A549 (cell line): Measurements from ENCODE around the gene ANKRD40.

Source experiments
- CEBPB ChIP-seq, 2 experiments: fragments of >200 bp in 1 of 2; sonication (Bioruptor Twin) in 1 of 2; formaldehyde crosslinking in 1 of 2; IDR thresholded peaks; 2 replicates each; pipeline ENCODE4 v1.6.1; 2012 to 2016
- CHD2 ChIP-seq: fragments of 150-350 bp; IDR thresholded peaks from 2 replicates; pipeline ENCODE4 v1.6.1; 2014; ENCODE audit warnings: low read length; ENCODE audit not compliant: partially characterized antibody
- HDAC2 ChIP-seq: fragments of 200-600 bp; sonication (generic); IDR thresholded peaks from 2 replicates; pipeline ENCODE4 v1.6.1; 2016
- KDM1A ChIP-seq: fragments of 200-600 bp; sonication (generic); IDR thresholded peaks from 2 replicates; pipeline ENCODE4 v1.6.1; 2016; ENCODE audit warnings: low read depth, mild to moderate bottlenecking
- POLR2A ChIP-seq: IDR thresholded peaks from 2 replicates; pipeline ENCODE4 v1.6.1; 2012; ENCODE audit warnings: mild to moderate bottlenecking, low read length
- POLR2AphosphoS2 ChIP-seq: conservative IDR thresholded peaks from 2 replicates; pipeline ENCODE4 v1.6.1; 2012; ENCODE audit warnings: low read length, improper control_type of control experiment, inconsistent platforms
- SMC3 ChIP-seq: fragments of >200 bp; sonication (Bioruptor Twin); formaldehyde crosslinking; IDR thresholded peaks from 3 replicates; pipeline ENCODE4 v1.6.1; 2018; ENCODE audit warnings: inconsistent platforms
- TF ChIP-seq, protein P1 (sequence below): fragments of >200 bp; sonication (Bioruptor Twin); formaldehyde crosslinking; IDR thresholded peaks from 3 replicates; pipeline ENCODE4 v1.5.1; 2016
- TF ChIP-seq, protein P2 (sequence below): fragments of 150-350 bp; IDR thresholded peaks from 2 replicates; pipeline ENCODE4 v1.6.1; 2014; ENCODE audit warnings: low read depth, mild to moderate bottlenecking, low read length

DNA sequence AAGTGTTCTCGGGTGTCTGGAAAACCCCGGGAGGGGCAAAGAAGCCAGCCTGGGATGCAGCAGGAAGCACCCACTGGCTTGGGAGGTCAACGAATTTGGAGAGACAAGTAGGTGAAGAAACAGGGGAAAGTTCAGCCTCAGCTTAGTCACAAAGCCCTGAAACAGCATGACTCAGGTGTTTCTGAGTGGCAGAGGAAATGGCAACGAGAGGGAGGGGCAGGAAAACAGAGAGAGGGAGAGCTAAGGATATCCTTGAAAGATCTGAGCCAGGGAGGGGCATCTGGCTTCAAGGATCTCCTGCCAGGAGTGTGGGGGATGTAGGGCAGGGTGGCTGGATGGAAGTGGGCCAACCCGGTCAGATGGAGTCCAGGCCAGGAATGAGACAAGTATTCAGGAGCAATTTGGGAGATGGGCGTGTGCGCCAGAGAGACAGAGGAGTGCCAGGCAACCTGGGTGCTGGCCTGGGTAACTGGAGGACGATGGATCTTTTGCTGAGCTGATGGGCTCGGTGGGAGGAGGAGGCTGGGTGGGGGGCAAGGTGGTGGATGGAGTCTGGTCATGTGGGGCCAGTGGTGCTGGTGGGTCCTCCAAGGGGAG is 45.8 kb downstream of the ANKRD40 start:
- TF ChIP-seq CEBPB (IDR thresholded peaks at IDR 0.05) (peak; percentile 48 to 93), KDM1A (no peak), POLR2A (no peak), HDAC2 (no peak), CHD2 (no peak), POLR2AphosphoS2 (no peak; the same call in 1 of the 2 replicates), SMC3 (peak; percentile 57; the same call in 2 of the 3 replicates)
- TF ChIP-seq, protein P1, sequence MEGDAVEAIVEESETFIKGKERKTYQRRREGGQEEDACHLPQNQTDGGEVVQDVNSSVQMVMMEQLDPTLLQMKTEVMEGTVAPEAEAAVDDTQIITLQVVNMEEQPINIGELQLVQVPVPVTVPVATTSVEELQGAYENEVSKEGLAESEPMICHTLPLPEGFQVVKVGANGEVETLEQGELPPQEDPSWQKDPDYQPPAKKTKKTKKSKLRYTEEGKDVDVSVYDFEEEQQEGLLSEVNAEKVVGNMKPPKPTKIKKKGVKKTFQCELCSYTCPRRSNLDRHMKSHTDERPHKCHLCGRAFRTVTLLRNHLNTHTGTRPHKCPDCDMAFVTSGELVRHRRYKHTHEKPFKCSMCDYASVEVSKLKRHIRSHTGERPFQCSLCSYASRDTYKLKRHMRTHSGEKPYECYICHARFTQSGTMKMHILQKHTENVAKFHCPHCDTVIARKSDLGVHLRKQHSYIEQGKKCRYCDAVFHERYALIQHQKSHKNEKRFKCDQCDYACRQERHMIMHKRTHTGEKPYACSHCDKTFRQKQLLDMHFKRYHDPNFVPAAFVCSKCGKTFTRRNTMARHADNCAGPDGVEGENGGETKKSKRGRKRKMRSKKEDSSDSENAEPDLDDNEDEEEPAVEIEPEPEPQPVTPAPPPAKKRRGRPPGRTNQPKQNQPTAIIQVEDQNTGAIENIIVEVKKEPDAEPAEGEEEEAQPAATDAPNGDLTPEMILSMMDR, result no peak
- TF ChIP-seq, protein P2, sequence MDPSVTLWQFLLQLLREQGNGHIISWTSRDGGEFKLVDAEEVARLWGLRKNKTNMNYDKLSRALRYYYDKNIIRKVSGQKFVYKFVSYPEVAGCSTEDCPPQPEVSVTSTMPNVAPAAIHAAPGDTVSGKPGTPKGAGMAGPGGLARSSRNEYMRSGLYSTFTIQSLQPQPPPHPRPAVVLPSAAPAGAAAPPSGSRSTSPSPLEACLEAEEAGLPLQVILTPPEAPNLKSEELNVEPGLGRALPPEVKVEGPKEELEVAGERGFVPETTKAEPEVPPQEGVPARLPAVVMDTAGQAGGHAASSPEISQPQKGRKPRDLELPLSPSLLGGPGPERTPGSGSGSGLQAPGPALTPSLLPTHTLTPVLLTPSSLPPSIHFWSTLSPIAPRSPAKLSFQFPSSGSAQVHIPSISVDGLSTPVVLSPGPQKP, result no peak
